Keratinocyte (primary cell): ENCODE measurements around the gene HGS. TPM values are rescaled to one million over a fixed set of nuclear protein-coding genes. Genes with fewer than 3 reads are reported as not detected.

Experiments used
- DNase-seq: peaks from one replicate; pipeline ENCODE4 v3.0.0-alpha.2; 2011; ENCODE audit warnings: low read depth, missing footprints, low spot score
- FAIRE-seq: peaks from 2 replicates; lab custom pipeline; 2011; peaks lifted over from hg19 to GRCh38; lab: Jason Lieb, UNC
- H2AFZ ChIP-seq: 2 replicates; pipeline ENCODE4 v1.6.0; 2012; ENCODE audit warnings: low read length, control low read depth, inconsistent platforms; ENCODE audit not compliant: control insufficient read depth
- H3K27ac ChIP-seq: 2 replicates; pipeline ENCODE4 v1.5.1; 2011; ENCODE audit warnings: low read length; ENCODE audit not compliant: control insufficient read depth, insufficient read depth
- H3K27me3 ChIP-seq: 3 replicates; pipeline ENCODE4 v1.6.0; 2011; ENCODE audit warnings: low read length; ENCODE audit not compliant: control insufficient read depth, insufficient read depth; ENCODE audit errors: extremely low read depth
- H3K36me3 ChIP-seq, 2 experiments: 2 replicates in 1 of 2; 3 replicates in 1 of 2; pipeline ENCODE4 v1.5.1; 2011; ENCODE audit warnings: low read length in 2 of 2, mild to moderate bottlenecking in 1 of 2; ENCODE audit not compliant: control insufficient read depth in 2 of 2, insufficient read depth in 2 of 2; ENCODE audit errors: extremely low read depth in 1 of 2
- H3K4me1 ChIP-seq: 3 replicates; pipeline ENCODE4 v1.5.1; 2011; ENCODE audit warnings: low read length; ENCODE audit not compliant: control insufficient read depth, insufficient read depth; ENCODE audit errors: extremely low read depth
- H3K4me2 ChIP-seq: 3 replicates; pipeline ENCODE4 v1.6.0; 2011; ENCODE audit warnings: low read depth, low read length; ENCODE audit not compliant: control insufficient read depth, insufficient read depth; ENCODE audit errors: extremely low read depth
- H3K4me3 ChIP-seq, 3 experiments: fragments of 200-600 bp in 1 of 3; sonication (generic) in 1 of 3; 2 replicates in 2 of 3; 3 replicates in 1 of 3; pipeline ENCODE4 v1.5.1; 2011 to 2016; ENCODE audit warnings: low read length in 3 of 3, mild to moderate bottlenecking in 3 of 3, control low read depth in 2 of 3, inconsistent platforms in 1 of 3, low read depth in 1 of 3, mixed read lengths in 1 of 3, mixed run types in 1 of 3, moderate library complexity in 1 of 3; ENCODE audit not compliant: control insufficient read depth in 2 of 3, insufficient read depth in 2 of 3; ENCODE audit errors: extremely low read depth in 1 of 3
- H3K79me2 ChIP-seq: 2 replicates; pipeline ENCODE4 v1.6.0; 2012; ENCODE audit warnings: low read length; ENCODE audit not compliant: control insufficient read depth, insufficient read depth
- H3K9ac ChIP-seq: 3 replicates; pipeline ENCODE4 v1.6.0; 2011; ENCODE audit warnings: low read length; ENCODE audit not compliant: control insufficient read depth, insufficient read depth; ENCODE audit errors: extremely low read depth
- H3K9me1 ChIP-seq: 3 replicates; pipeline ENCODE4 v1.6.0; 2011; ENCODE audit warnings: low read length; ENCODE audit not compliant: control insufficient read depth, insufficient read depth; ENCODE audit errors: extremely low read depth
- H3K9me3 ChIP-seq: 2 replicates; pipeline ENCODE4 v1.5.1; 2012; ENCODE audit warnings: low read depth, low read length; ENCODE audit not compliant: control insufficient read depth
- H4K20me1 ChIP-seq: 3 replicates; pipeline ENCODE4 v1.6.0; 2011; ENCODE audit warnings: low read length; ENCODE audit not compliant: control insufficient read depth, insufficient read depth; ENCODE audit errors: extremely low read depth
- EZH2 ChIP-seq: IDR thresholded peaks from one replicate; pipeline ENCODE4 v1.6.1; 2012; ENCODE audit warnings: inconsistent platforms, mild to moderate bottlenecking, low read length, moderate library complexity
- dilution Hi-C: fragments of 300-500 bp; cut with MboI; formaldehyde crosslinking; loops from one replicate; pipeline ENCODE4 v1.7.0; 2020; ENCODE audit warnings: low sequenced_read_pairs; ENCODE audit not compliant: extremely low pct_ligation_motif_present
- polyA plus RNA-seq, 5 experiments: library from polyadenylated mRNA; depleted of rRNA in 3 of 5; stranded (reverse) in 3 of 5; stranded (forward) in 1 of 5; unstranded in 1 of 5; fragments of >200 nt; gene quantifications; 1 replicate in 1 of 5; 2 replicates in 3 of 5; 3 replicates in 1 of 5; pipeline versions ENCODE4 v1.2.1 to v1.2.3, GENCODE V29; 2011 to 2012; ENCODE audit warnings: missing spikeins in 2 of 5, low read depth in 1 of 5, low replicate concordance in 1 of 5
- TF ChIP-seq, protein P1 (sequence below), 3 experiments: IDR thresholded peaks in 1 of 3; conservative IDR thresholded peaks in 1 of 3; optimal IDR thresholded peaks in 1 of 3; 2 replicates in 2 of 3; 3 replicates in 1 of 3; pipeline versions ENCODE3 to v1.5.1; 2011; ENCODE audit warnings: low read length in 3 of 3, mild to moderate bottlenecking in 3 of 3, moderate library complexity in 2 of 3, control low read depth in 1 of 3, inconsistent platforms in 1 of 3; ENCODE audit not compliant: insufficient read depth in 2 of 3; ENCODE audit errors: extremely low read depth in 1 of 3

The HGS gene
- polyA plus RNA-seq, 1 donor (not counting 4 experiments of a cell fraction or from before 2014, with no cell fraction given), result 79.6 TPM

GRCh38 chr17:81715107-81715871, 31.5 kb downstream of the HGS start:
- no peaks in the 10 kb centered on the region for H3K9me3 ChIP-seq
- H3K9me1 ChIP-seq, result no peaks in the 10 kb centered on the region
- H3K4me1 ChIP-seq, result peaks cover 23% of the 10 kb centered on the region
- dilution Hi-C loops, result no loop called here
- TF ChIP-seq, protein P1, sequence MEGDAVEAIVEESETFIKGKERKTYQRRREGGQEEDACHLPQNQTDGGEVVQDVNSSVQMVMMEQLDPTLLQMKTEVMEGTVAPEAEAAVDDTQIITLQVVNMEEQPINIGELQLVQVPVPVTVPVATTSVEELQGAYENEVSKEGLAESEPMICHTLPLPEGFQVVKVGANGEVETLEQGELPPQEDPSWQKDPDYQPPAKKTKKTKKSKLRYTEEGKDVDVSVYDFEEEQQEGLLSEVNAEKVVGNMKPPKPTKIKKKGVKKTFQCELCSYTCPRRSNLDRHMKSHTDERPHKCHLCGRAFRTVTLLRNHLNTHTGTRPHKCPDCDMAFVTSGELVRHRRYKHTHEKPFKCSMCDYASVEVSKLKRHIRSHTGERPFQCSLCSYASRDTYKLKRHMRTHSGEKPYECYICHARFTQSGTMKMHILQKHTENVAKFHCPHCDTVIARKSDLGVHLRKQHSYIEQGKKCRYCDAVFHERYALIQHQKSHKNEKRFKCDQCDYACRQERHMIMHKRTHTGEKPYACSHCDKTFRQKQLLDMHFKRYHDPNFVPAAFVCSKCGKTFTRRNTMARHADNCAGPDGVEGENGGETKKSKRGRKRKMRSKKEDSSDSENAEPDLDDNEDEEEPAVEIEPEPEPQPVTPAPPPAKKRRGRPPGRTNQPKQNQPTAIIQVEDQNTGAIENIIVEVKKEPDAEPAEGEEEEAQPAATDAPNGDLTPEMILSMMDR (optimal IDR thresholded peaks at IDR 0.05 in 1 of 3, IDR thresholded peaks at IDR 0.05 in 1 of 3, conservative IDR thresholded peaks at IDR 0.05 in 1 of 3; ENCODE audit: extremely low read depth in 1 of 3, insufficient read depth in 2 of 3, low read length in 3 of 3), result no peak
- TF ChIP-seq EZH2, result no peak
- no peaks in the 10 kb centered on the region for H4K20me1 ChIP-seq
- no peak overlapping the region for H3K9ac ChIP-seq
- H3K4me2 ChIP-seq, result no peak overlapping the region
- DNase-seq (no peak), FAIRE-seq (no peak)
- no peaks in the 10 kb centered on the region for H3K27me3 ChIP-seq
- H2AFZ ChIP-seq, result no peak overlapping the region
- H3K79me2 ChIP-seq, result peaks cover 21% of the 10 kb centered on the region
- no peak overlapping the region for H3K27ac ChIP-seq
- no peak overlapping the region for H3K4me3 ChIP-seq
- peaks cover 0 to 11% of the 10 kb centered on the region in 2 experiments for H3K36me3 ChIP-seq

- no peaks in the 10 kb centered on the region for H3K27me3 ChIP-seq
- H3K4me1 ChIP-seq, result peaks cover 21% of the 10 kb centered on the region
- FAIRE-seq, result no peak
- no peak for DNase-seq
- TF ChIP-seq EZH2, result no peak
- TF ChIP-seq, protein P1 (optimal IDR thresholded peaks at IDR 0.05 in 1 of 3, IDR thresholded peaks at IDR 0.05 in 1 of 3, conservative IDR thresholded peaks at IDR 0.05 in 1 of 3; ENCODE audit: extremely low read depth in 1 of 3, insufficient read depth in 2 of 3, low read length in 3 of 3), result no peak
- H3K79me2 ChIP-seq, result peaks cover 21% of the 10 kb centered on the region
- H4K20me1 ChIP-seq, result no peaks in the 10 kb centered on the region
- dilution Hi-C loops, result no loop called here
- no peak overlapping the region for H3K4me2 ChIP-seq
- no peak overlapping the region for H3K4me3 ChIP-seq
- H3K36me3 ChIP-seq, result peaks cover 0 to 11% of the 10 kb centered on the region in 2 experiments
- H3K9ac ChIP-seq, result no peak overlapping the region
- no peak overlapping the region for H2AFZ ChIP-seq
- H3K9me3 ChIP-seq, result no peaks in the 10 kb centered on the region
- no peaks in the 10 kb centered on the region for H3K9me1 ChIP-seq
- no peak overlapping the region for H3K27ac ChIP-seq
These were observed 32.3 kb downstream of the HGS start for GRCh38 chr17:81715872-81716673.
